Measurements from ENCODE around the gene FAM53C.
A peak's percentile ranks its signal among the peaks of the same experiment; 100 is the strongest.

FAM53C gene

GRCh38 chr5:138338411-138339090 is 485 bp downstream of the FAM53C start (continued):
- TF ChIP-seq CTCF (tag by site-specific recombination; IDR thresholded peaks at IDR 0.05) (no peak), ZBTB11 (tag by site-specific recombination; conservative IDR thresholded peaks at IDR 0.05; ENCODE audit: low read depth) (0 out of 2 replicates have a peak, but pooled peaks have one; percentile 18)

GRCh38 chr5:138339091-138339456 is 1.0 kb downstream of the FAM53C start:
- Histone ChIP-seq H3K27ac (ENCODE audit: extremely low read depth, low read depth, low read length) (peak overlapping the region; percentile 98; the same call in 1 of the 2 replicates), H3K36me3 (ENCODE audit: control insufficient read depth in 2 of 2, insufficient read depth in 1 of 2, low read length in 2 of 2) (peaks cover 23 to 45% of the 10 kb centered on the region in 2 experiments), H3K9me3 (ENCODE audit: control insufficient read depth, insufficient read depth, low read depth, low read length) (no peaks in the 10 kb centered on the region), H3K4me1 (ENCODE audit: control insufficient read depth, insufficient read depth, low read length) (peaks cover 8% of the 10 kb centered on the region), H3K4me3 (ENCODE audit: low read depth, low read length) (peak overlapping the region; percentile 83)
- no peak for TF ChIP-seq ZNF354C (tag by site-specific recombination; IDR thresholded peaks at IDR 0.05; ENCODE audit: borderline replicate concordance, low read depth)
- no peak for TF ChIP-seq OSR2 (tag by site-specific recombination; IDR thresholded peaks at IDR 0.05)
- TF ChIP-seq KLF10 (tag by site-specific recombination; IDR thresholded peaks at IDR 0.05): no peak
- no peak for TF ChIP-seq BCL11A (tag by site-specific recombination; IDR thresholded peaks at IDR 0.05; ENCODE audit: low read depth)
- no peak for TF ChIP-seq ZNF404 (tag by site-specific recombination; IDR thresholded peaks at IDR 0.05)
- no peak for TF ChIP-seq PRDM6 (tag by site-specific recombination; IDR thresholded peaks at IDR 0.05)
- TF ChIP-seq ZNF785 (tag by site-specific recombination; IDR thresholded peaks at IDR 0.05): no peak
- no peak for TF ChIP-seq ZNF529 (tag by site-specific recombination; IDR thresholded peaks at IDR 0.05; ENCODE audit: insufficient replicate concordance)
- no peak for TF ChIP-seq ZNF513 (tag by site-specific recombination; IDR thresholded peaks at IDR 0.05)
- no peak for TF ChIP-seq ZNF362 (tag by site-specific recombination; IDR thresholded peaks at IDR 0.05)
- POLR2A ChIA-PET: interaction anchor here (0.9 to 3.7 kb wide), 9 partner anchors 7 to 204 kb away, joined by 3 to 114 read pairs (median 6); partner anchors contain the start of genes CDC23, CDC25C, ETF1 and KDM3B
- CTCF ChIA-PET: interaction anchor here (2.2 to 17.0 kb wide), 2 partner anchors 13 to 116 kb away, joined by 8 to 273 read pairs; partner anchors contain the start of gene KDM3B
